Measurements from ENCODE around the gene PPP1R18. TPM values are rescaled to one million over a fixed set of nuclear protein-coding genes. Genes with fewer than 3 reads are reported as not detected.
"Not testable (repeated sequence)": the region's sequence is repeated elsewhere in the genome, so short reads cannot be mapped to it uniquely, and the experiment has no call there.

The PPP1R18 gene
- polyA plus RNA-seq, 10 donors, result 36.4 to 51.3 (median 42.8) TPM

DNA sequence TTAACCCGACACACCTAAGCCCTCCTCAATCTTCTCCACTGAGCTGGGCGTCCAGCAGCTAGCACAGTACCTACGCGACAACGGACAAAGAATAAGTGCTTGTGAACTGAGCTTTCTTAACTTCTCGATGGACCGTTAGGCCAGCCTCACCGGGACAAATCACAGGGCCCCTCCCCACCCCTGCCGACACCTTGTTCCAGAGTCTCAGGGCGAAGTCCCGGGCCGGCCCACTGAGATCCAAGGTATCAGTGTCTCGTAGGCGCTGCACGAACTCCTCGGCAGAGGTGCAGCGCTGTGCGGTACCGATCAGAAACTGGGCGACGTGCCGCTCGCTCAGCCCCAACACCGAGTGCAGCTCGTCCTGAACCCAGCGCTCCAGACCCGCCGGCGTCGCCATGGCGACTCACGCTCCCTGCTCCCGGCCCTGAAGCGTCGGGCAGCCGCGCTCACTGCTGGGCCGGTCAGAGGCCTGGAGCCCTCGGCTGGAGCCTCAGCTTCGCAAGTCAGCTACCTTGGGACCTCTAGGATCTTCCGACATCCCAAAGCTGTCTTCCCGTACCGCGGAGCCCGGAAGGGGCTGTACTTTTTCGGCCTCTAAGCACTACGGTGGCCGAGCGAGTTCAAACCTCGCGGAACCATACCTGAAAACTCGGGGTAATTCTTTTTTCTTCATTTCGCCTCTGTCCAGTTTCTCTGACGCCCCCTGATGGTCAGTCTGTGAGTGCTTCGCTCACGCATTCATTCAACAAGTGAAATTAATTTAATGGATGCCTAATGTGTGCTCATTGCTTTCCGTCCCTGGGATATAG, 13.8 kb downstream of the PPP1R18 start, which contains the start of gene DHX16:
DHX16 (minus strand) TSS at position 562 of the 809 bp plus-strand sequence; CDS start at position 397, 165 bp downstream.
- DNase-seq, result peak; percentile 98 to 99 (median 98)

DNA sequence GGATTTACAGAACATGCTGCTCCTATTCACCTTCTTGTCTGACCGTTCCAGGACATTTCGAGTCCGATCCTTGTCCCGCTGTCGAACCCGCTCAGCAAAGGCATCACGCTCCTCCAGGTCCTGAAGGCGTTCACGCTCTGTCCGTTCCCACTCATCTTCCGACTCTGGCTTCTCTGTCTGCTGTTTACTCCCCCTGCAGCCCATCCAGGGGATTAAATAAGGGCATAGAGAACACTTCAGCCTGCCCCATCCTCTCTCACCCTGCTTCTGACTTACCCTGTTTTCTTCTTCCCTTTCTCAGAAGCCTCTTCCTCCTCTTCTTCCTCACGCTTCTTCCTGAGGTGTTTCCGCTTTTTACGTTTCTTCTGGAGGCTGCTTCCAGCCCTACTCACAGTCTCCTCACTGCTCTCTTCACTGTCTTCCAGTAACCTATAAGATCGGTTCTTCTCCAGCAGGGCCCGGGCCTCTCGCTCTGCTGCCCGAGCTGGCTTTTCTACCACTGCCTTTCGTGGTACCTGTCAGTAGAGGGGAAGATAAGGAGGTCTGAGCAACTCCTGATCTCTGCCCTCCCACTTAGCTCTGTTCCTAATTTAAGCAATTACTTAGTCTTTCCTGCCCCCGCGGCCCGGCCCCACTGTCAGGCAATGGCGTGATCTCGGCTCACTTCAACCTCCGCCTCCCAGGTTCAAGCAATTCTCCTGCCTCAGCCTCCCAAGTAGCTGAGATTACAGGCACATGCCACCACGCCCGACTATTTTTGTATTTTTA, 15.5 kb downstream of the PPP1R18 start:
- no peak for DNase-seq

DNA sequence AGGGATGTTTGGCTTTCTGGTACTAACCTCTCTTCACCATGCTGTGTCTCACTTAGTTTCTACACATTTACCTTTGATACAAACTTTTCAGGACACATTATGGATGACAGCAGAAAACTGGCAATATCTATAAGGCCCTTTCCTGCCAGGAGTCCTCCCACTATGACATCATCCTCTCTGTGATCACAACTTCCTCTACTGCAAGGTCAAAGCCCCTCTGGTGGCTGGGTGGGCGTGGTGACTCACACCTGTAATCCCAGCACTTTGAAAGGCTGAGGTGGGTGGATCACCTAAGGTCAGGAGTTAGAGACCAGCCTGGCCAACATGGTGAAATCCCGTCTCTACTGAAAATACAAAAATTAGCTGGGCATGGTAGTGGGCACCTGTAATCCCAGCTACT, 20.1 kb downstream of the PPP1R18 start:
- DNase-seq, result not testable (repeated sequence)

DNA sequence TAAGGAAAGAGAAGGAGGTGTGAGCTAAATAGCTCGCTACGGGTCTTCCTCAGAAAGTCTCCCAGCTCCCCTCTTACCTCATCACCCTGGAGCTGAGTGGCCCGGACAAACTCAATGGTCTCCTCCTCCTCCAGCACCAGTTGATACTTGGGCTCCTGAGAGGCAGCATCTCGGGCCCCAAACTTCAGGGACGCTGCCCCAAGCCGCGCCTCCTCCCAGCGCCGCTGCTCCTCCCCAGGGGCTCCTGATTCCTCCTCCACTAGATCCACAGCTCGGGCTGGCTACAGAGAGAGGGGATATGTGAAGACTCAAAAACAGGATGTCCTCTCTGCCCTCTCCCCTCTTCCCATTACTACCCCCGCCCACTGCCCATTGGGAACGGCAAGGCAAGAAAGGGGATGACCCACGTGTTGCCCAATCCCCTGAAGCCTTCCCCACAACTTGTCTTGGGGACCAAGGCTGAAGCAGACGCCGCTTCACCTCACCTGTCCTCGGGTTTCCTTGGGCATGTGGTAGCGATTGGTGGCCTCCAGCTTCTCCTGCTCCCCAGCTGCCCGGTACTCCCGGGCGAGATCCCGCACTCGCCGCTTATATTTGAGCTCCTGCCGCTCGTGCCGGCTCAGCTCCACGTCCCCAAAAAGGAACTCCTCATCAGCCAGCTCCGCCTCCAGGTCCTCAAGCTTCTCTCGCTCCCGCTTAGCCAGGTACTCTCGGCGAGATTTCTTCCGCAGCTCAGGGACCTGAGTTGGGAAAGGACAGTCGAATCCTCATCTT, 21.3 kb downstream of the PPP1R18 start:
- no peak for DNase-seq

DNA sequence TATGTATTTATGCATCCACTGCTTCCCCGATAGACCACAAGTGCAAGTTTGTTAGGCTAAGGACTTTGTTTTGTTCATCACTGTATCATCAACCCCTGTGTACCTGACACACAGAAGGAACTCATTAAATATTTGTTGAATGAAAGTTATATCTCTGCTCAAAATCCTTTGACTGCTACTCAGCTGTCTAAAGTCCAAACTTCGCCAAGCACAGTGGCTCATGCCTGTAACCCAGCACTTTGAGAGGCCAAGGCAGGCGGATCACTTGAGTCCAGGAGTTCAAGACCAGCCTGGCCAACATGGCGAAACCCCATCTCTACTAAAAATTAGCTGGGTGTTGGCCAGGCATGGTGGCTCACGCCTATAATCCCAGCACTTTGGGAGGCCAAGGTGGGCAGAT, 28.5 kb downstream of the PPP1R18 start:
- not testable (repeated sequence) for DNase-seq

DNA sequence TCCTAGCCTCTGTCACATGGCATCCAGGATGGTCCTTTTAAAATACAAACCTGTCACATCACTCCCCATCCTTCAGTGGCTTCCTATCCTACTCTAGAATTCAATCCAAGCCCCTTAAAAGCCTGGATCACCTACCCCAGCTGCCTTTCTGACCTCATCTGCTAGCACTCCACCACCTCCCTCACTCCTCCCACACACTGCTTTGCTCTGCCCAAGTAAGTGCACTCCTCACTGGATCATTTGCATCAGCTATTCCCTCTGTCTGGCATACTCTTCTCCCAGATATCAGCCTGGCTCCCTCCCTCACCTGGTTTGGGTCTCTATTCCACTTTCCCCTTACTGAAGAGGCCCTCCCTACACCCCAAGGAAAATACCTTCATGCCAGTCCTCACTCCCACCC, 29.0 kb downstream of the PPP1R18 start:
- no peak for DNase-seq

DNA sequence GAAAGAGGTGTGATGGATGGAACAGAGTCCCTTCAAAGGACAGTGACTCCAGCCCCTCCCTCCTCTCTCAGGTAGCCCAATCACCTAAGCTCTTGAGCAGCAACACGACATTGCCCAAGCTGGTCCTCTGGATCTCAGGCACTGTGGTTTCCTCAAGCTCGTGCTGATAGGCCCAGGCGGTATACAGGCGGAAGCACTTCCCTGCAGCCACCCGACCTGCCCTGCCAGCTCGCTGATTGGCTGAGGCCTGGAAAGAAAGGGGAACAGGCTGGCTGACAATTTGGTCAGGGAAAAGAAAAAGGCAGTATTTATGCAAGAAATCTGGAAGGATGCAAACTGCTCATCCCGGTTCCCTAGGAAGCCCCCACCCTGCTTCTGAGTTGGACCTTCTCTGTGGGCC, 29.9 kb downstream of the PPP1R18 start:
- no peak for DNase-seq

DNA sequence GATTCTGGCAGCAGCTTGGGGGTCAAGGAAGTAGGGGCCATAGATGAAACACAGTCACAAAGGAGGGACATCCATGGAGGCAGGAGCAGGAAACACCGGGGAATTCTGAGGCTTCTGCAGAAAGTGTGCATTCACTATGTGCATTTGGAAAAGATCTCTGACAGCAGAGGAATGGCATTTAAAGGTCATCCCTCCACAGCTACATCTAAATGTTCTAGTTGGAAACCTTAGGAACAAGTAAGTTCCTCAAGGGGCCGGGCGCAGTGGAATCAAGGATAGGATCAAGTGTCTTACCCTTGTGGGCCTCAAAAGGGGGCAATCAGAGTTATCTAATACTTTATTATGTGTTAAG, 30.7 kb downstream of the PPP1R18 start:
- DNase-seq, result no peak

DNA sequence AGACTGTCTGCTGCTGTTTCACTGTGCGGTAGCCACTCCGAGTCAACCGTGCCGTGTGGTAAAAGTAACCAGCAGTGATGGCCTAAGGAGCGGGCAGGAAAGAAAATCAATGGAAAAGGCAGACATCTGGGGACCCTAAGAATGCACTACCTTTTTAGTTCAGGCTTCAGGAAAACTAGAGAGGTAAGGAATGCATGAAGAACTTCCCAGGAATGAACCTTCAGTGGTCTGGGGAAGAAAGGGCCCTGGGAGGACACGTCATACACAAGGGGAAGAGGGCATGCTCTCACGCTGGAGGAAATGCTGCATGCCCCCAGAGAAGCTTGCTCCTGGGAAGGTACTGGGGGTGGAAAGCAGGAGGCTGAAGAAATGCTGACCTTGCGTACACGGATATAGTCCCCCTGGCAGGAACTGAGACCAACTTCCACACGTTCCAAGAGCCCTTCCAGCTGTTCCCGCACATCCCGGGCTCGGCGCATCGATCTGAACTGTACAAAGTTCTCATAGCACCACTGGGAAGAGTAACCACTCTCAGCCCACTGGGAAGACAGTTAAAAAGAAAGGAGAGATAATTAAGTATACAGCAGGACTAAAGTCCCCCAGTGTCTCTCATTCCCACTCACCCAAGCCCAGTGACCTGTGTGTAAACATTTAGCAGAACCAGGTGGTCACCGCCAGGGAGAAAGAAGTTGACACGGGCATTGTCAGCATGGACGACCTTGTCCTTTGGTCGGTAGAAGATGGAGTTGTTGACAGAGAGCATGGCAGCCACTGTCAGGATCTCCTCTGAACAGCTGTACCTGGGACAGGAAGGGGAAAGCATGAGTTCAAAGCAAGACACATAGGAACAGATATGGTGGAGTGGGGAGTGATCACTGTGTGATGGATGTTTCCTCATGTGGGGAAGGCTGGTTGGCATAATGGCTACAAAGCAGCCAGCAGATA, 31.4 kb downstream of the PPP1R18 start:
- DNase-seq, result no peak

DNA sequence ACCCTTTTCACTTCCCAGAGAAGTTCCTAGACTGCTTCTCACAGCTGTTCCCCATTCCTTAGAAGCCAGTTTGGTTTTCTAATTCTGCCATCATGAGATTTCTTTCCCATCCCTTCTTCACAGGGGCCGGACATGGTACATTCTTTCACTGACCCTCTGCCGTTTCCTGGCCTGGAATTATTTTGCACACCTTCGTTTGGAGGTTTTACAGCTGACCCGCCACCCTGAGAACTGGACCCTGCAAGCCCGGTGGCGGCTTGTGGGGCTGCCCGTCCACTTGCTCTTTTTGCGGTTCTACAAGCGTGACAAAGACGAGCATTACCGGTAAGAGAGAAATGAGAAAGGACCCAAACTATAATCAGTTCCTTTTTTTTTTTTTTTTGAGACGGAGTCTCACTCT, 35.3 kb downstream of the PPP1R18 start:
- no peak for DNase-seq

DNA sequence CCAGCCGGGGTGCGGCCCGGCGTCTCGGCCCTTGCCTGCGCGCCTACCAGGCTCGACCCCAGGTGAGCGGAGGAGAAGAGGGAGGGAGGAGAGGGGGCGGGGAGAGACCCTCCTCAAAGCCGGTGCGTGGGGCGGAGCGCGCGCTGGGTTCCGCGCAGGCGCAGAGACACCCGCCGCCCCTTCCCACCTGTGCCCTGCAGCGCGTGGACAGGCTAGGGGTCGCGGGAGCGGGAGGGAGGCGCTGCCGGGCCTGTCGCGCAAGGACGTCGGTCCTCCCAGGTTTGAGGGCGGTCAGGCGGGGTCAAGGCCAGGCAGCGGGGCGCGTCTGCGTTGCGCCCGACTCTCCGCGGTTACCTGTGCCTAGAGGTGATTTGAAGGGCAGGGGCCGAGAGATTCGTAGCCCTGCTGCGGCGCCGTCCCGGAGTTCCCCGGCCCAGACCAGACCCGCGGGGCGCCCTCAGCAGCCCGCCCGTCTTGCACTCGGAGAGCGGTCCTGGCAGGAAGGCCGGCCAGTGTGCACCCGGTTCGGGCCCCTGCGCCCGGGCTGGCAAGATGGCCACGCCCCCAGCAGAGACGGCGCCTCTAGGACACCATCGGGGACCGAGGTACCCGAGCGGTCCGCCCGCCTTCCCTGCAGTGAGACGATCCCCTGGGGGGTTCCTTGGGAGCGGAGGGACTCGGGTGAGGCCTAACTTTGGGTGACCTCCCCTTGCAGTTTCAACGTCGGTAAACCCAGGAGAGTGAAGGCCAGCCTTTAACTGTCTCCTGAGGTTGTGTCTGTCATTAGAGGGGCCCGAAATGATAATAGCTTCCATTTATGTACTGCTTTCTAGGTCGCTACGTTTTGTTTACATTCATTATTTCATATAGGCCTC, 39.0 kb downstream of the PPP1R18 start:
- peak; percentile 25 to 75 (median 38) for DNase-seq

DNA sequence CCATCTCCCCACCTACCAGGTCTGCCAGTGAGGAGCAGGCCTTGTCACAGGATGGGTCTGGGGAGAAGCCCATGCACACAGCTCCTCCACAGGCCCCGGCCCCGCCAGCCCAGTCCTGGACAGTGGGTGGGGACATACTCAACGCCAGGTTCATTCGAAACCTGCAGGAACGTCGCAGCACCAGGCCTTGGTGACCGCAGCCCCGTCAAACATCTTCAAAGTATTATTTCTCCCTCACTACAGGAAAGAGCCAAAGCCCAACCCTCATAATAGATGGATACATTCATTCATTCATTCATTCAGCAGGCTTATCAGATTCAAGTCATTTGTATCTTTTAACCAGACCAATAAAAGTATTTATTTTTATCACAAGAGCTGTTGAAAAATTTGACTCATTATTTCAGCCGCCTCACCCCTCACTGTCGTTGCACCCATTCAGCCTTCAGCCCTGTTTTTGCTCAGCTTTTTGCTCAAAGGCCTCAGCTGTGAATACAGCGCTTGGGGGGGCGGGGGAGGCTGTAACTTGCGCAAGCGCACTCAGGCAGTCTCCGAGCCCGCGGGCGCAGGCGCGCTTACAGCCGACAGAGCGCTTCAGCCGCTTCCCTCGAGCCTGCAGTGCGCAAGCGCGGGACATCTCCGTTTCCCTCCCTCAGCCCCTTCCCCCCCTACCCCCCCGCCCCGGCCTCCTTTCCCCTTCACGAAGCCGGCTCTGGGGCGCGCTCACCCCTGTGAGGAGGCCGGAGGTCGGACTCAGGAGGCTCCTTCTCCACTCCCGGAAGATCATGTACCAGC, 39.8 kb downstream of the PPP1R18 start, which contains the start of gene C6orf136:
C6orf136 (plus strand) TSS at position 684 of the 792 bp plus-strand sequence; CDS start at position 783, 99 bp downstream.
- DNase-seq, result peak; percentile 87 to 95 (median 94)

DNA sequence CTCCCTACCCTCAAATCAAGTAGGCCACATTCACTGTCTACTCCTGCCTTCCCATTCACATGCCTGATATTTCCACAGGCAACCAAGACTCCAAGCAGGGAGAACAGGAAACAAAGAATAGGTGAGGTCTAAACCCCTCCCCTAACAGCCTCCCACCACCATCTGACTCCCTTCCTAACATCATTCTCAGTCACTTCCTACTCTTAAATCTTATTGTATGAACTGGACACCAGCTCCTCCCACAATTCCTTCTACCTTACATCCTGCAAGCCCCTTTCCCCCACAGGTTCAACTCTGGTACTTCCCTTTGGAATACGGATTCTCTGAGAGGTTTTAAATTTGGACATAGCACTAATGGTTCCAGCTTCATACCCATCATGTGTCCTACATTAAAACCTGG, 40.5 kb downstream of the PPP1R18 start:
- DNase-seq, result no peak

DNA sequence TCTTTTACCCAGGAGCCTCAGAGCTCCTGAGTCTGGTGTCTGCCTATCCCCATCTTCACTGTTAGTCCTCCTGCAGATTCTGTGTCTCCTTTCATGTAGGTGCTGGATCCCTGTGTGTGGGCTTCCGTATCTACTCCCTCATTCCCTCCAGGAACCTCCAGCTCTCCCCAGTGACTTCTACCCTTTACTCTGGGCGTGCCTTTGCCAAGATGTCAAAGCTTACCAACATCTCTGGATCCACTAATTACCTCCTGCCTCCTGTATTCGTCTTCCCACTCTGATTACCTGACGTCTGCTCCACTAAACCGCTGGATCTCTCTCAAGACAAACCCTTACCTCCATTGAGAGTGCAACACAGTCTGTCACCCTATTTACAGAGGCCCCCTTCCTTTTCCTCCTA, 41.7 kb downstream of the PPP1R18 start:
- no peak for DNase-seq

DNA sequence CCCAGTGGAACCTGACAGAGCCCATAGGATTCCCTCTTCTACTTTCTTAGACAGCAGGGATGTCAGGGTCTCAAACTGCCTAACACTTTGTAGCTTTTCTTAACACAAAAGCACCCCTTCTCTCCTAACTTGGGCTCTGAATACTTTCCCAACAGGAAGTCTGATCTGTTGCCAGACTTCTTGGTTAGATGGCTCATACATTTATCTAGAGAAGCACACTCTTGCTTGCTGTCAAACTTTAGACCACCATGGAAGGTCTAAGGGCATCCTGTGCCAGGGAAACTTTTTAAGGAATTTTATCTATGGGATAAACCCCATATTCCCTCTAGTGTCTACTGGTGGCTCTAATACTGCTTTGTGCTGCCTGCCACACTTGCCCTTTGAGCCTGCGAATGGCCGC, 42.8 kb downstream of the PPP1R18 start:
- DNase-seq, result no peak

DNA sequence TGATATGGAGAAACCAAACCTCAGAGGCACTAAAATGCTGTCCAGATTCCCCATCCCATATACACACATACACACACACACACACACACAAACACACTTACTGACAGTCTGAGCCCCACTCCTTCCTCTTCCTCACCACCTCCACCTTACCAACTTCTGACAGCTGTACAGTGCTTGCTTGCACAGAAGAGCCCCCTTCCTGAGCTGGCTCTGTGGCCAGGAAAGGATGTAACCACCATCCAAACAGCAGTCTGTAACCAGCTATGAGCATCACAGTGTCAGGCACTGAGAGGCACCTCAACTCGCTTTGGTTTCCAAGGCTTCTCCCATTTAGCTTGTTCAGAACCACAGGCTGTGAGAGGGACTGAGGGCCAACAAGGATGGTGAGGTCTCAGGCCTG, 45.4 kb downstream of the PPP1R18 start:
- no peak for DNase-seq

DNA sequence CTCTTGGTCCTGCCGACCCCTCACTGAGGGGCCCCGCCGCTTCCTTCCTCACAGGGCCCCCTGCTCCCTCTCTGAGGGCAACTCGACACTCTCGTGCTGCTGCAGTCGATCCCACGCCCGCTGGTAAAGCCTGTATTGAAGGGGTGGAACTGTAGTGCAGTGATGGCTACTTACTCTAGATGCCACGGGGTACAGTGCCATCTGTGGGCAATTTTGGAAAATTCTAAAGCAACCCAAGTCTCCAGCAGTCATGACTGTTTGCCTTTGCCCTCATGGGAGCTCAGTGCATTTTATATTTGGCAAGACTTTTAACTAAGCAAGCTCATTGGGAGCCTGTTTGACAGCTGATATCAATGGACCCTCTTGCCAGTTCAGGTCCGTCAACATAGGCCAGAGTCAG, 46.0 kb downstream of the PPP1R18 start:
- no peak for DNase-seq

DNA sequence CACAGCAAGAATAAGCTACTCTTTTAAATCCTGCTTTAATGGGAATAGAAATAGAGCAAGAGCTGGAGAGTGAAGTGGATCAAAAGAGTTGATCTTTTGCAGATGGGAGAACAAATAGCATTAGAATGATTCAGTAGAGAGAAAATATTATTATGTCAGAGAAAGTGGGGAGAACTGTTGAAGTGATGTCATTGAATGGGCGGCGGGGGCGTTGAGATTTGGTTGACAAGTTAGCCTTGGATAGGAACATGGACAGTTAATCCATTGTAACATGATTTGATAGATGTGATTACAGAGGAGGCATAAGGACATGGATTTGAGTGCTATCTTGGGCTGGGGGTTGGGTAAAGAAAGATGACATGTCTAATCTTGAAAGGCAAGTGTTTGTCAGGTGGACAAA, 50.6 kb downstream of the PPP1R18 start:
- no peak for DNase-seq

Measured in muscle of back (tissue), 11 donors.